GM12878 (cell line): ENCODE results near the gene C1orf115. TPM values are rescaled to one million over a fixed set of nuclear protein-coding genes. Genes with fewer than 3 reads are reported as not detected.

Experiments
- ATAC-seq: fragments of 200-7000 bp; cut with Tn5 transposase; 3 replicates; pipeline ENCODE4 v1.9.1; 2020; ENCODE audit warnings: mild to moderate bottlenecking, moderate library complexity
- Bru-seq: library from RNA; stranded (reverse); fragments of 400-500 nt; gene quantifications from one replicate; lab custom pipeline; 2021; lab: Mats Ljungman, UMichigan
- BruChase-seq, 2 experiments: library from RNA; stranded (reverse); fragments of 400-500 nt; gene quantifications; one replicate each; lab custom pipeline; 2021; lab: Mats Ljungman, UMichigan
- BruUV-seq: library from RNA; stranded (reverse); fragments of 400-500 nt; replicated peaks from 2 replicates; lab custom pipeline; 2021; lab: Mats Ljungman, UMichigan
- CTCF ChIA-PET: fragments of 300-600 bp; sonication (Branson Sonifier 250); formaldehyde crosslinking; extraction: SDS; loops from one replicate; lab custom pipeline; 2021; ENCODE audit warnings: inconsistent platforms; lab: Yijun Ruan, JAX
- POLR2A ChIA-PET: fragments of 350-600 bp; formaldehyde crosslinking; extraction: SDS; loops from one replicate; lab custom pipeline; 2021; ENCODE audit warnings: inconsistent platforms; lab: Charles Lee
- RAD21 ChIA-PET: fragments of 300-600 bp; sonication (Branson Sonifier 250); formaldehyde crosslinking; loops from one replicate; lab custom pipeline; 2023; ENCODE audit warnings: antibody characterized with exemption; ENCODE audit not compliant: unreplicated experiment; lab: Charles Lee
- SMC1A ChIA-PET: fragments of 300-600 bp; sonication (Branson Sonifier 250); formaldehyde crosslinking; loops from one replicate; lab custom pipeline; 2023; ENCODE audit not compliant: unreplicated experiment, uncharacterized antibody; lab: Charles Lee
- DNase-seq: peaks from one replicate; pipeline ENCODE4 v3.0.0-alpha.2; 2011; ENCODE audit warnings: low read depth, low spot score
- FAIRE-seq: peaks from 3 replicates; lab custom pipeline; 2011; peaks lifted over from hg19 to GRCh38; lab: Jason Lieb, UNC
- H2AFZ ChIP-seq: 2 replicates; pipeline ENCODE4 v1.6.0; 2011; ENCODE audit warnings: low read depth, low read length, control low read depth; ENCODE audit not compliant: control insufficient read depth
- H3K27ac ChIP-seq: 2 replicates; pipeline ENCODE4 v1.5.1; 2011; ENCODE audit warnings: control low read depth; ENCODE audit not compliant: control insufficient read depth, insufficient read depth
- H3K27me3 ChIP-seq, 2 experiments: replicated peaks in 1 of 2; 2 replicates each; pipeline versions ENCODE4 v1.6.0 to v1.6.1; 2011; ENCODE audit warnings: low read length in 1 of 2; ENCODE audit not compliant: control insufficient read depth in 2 of 2, insufficient read depth in 2 of 2
- H3K36me3 ChIP-seq, 2 experiments: 2 replicates each; pipeline ENCODE4 v1.5.1; 2011; ENCODE audit warnings: low read length in 1 of 2; ENCODE audit not compliant: control insufficient read depth in 2 of 2, insufficient read depth in 2 of 2
- H3K4me1 ChIP-seq: 2 replicates; pipeline ENCODE4 v1.6.1; 2011; ENCODE audit warnings: mild to moderate bottlenecking, low read length, moderate library complexity, mixed read lengths; ENCODE audit not compliant: control insufficient read depth, insufficient read depth
- H3K4me2 ChIP-seq: 2 replicates; pipeline ENCODE4 v1.6.0; 2011; ENCODE audit warnings: control low read depth; ENCODE audit not compliant: control insufficient read depth, insufficient read depth
- H3K4me3 ChIP-seq: fragments of 200-600 bp; sonication (generic); 2 replicates; pipeline ENCODE4 v1.5.1; 2016
- H3K79me2 ChIP-seq: 2 replicates; pipeline ENCODE4 v1.6.0; 2011; ENCODE audit warnings: low read length; ENCODE audit not compliant: control insufficient read depth, insufficient read depth
- H3K9ac ChIP-seq: 2 replicates; pipeline ENCODE4 v1.8.0; 2011; ENCODE audit warnings: low read length, control low read depth, mixed read lengths; ENCODE audit not compliant: control insufficient read depth, insufficient read depth
- H3K9me3 ChIP-seq: replicated peaks from 3 replicates; pipeline ENCODE4 v1.5.1; 2011; ENCODE audit warnings: mild to moderate bottlenecking, low read length; ENCODE audit not compliant: control insufficient read depth, insufficient read depth
- H4K20me1 ChIP-seq: 2 replicates; pipeline ENCODE4 v1.6.0; 2011; ENCODE audit not compliant: control insufficient read depth, insufficient read depth
- BHLHE40 ChIP-seq, 2 experiments: fragments of 450-650 bp in 1 of 2; IDR thresholded peaks; 2 replicates each; pipeline ENCODE4 v1.6.1; 2011 to 2017; ENCODE audit warnings: low read depth in 2 of 2, borderline replicate concordance in 1 of 2, improper control_type of control experiment in 1 of 2, low read length in 1 of 2, mild to moderate bottlenecking in 1 of 2
- CBFB ChIP-seq: IDR thresholded peaks from 2 replicates; pipeline ENCODE4 v1.6.1; 2016; ENCODE audit warnings: antibody characterized with exemption, low read depth
- CHD2 ChIP-seq: IDR thresholded peaks from 2 replicates; pipeline ENCODE4 v1.6.1; 2011; ENCODE audit warnings: low read depth, low read length, improper control_type of control experiment, borderline replicate concordance
- CTCF ChIP-seq, 3 experiments: IDR thresholded peaks in 2 of 3; conservative IDR thresholded peaks in 1 of 3; 2 replicates each; pipeline ENCODE4 v1.5.1; 2011; ENCODE audit warnings: low read depth in 3 of 3, low read length in 3 of 3, mild to moderate bottlenecking in 3 of 3, control low read depth in 2 of 3, moderate library complexity in 2 of 3, inconsistent platforms in 1 of 3, mixed read lengths in 1 of 3; ENCODE audit not compliant: control insufficient read depth in 2 of 3, insufficient read depth in 1 of 3; ENCODE audit errors: extremely low read depth in 1 of 3
- DPF2 ChIP-seq: fragments of 450-650 bp; IDR thresholded peaks from 2 replicates; pipeline ENCODE4 v1.6.1; 2017; ENCODE audit warnings: mild to moderate bottlenecking
- EGR1 ChIP-seq, 2 experiments: IDR thresholded peaks; 1 replicate in 1 of 2; 2 replicates in 1 of 2; pipeline ENCODE4 v1.6.1; 2011 to 2012; ENCODE audit warnings: low read depth in 2 of 2, low read length in 2 of 2, borderline replicate concordance in 1 of 2, mild to moderate bottlenecking in 1 of 2, moderate library complexity in 1 of 2
- HCFC1 ChIP-seq: fragments of 150-350 bp; IDR thresholded peaks from 2 replicates; pipeline ENCODE4 v1.6.1; 2014; ENCODE audit warnings: low read length
- IKZF1 ChIP-seq: fragments of 450-650 bp; conservative IDR thresholded peaks from 2 replicates; pipeline ENCODE4 v1.6.1; 2017; ENCODE audit warnings: antibody characterized with exemption, mild to moderate bottlenecking
- POLR2AphosphoS5 ChIP-seq: IDR thresholded peaks from 2 replicates; pipeline ENCODE4 v1.6.1; 2011; ENCODE audit warnings: mild to moderate bottlenecking, low read length, inconsistent platforms
- SUPT20H ChIP-seq: IDR thresholded peaks from 2 replicates; pipeline ENCODE4 v1.6.1; 2011; ENCODE audit warnings: low read depth, mild to moderate bottlenecking, low read length, moderate library complexity, borderline replicate concordance; ENCODE audit not compliant: control insufficient read depth
- ZNF687 ChIP-seq: fragments of 450-650 bp; IDR thresholded peaks from 2 replicates; pipeline ENCODE4 v1.6.1; 2017; ENCODE audit warnings: mild to moderate bottlenecking, moderate library complexity
- WGBS: methylation state at CpG from one replicate; pipeline ENCODE4 v1.1.6; 2016; ENCODE audit warnings: low lambda C conversion rate; ENCODE audit not compliant: insufficient replicate concordance, insufficient coverage; ENCODE audit errors: missing lambda C conversion rate; 5-methylcytosine and 5-hydroxymethylcytosine counted together
- in situ Hi-C: fragments of 300-500 bp; cut with MboI; formaldehyde crosslinking; loops from 9 replicates; pipeline ENCODE4 v1.14.3; 2018; ENCODE audit warnings: mixed read lengths
- intact Hi-C: fragments of 100-400 bp; cut with micrococcal nuclease; formaldehyde crosslinking; loops from one replicate; pipeline ENCODE4 v1.14.2; 2022; ENCODE audit not compliant: unreplicated experiment
- long read RNA-seq, 2 experiments: library from polyadenylated mRNA; unstranded; transcript quantifications; one replicate each; pipeline ENCODE4 v2.0.0, GENCODE V29; 2019 to 2020
- polyA minus RNA-seq, 3 experiments: library from RNA; depleted of rRNA, polyadenylated mRNA; stranded (reverse); fragments of >200 nt; gene quantifications; 2 replicates each; pipeline ENCODE4 v1.2.3, GENCODE V29; 2011
- polyA plus RNA-seq, 11 experiments: library from polyadenylated mRNA; depleted of rRNA in 4 of 11; unstranded in 6 of 11; stranded (reverse) in 5 of 11; fragments of >200 nt; fragmentation: Nextera tagmentation in 4 of 11; fragmentation: Illumina TruSeq in 1 of 11; extraction: Ambion mirVana in 4 of 11; extraction: Trizol in 1 of 11; gene quantifications; 1 replicate in 1 of 11; 2 replicates in 10 of 11; pipeline versions ENCODE4 v1.2.1 to v1.2.3, GENCODE V29; 2011 to 2016; ENCODE audit warnings: inconsistent platforms in 2 of 11, missing spikeins in 2 of 11, low read depth in 1 of 11
- total RNA-seq, 4 experiments: library from RNA; depleted of rRNA in 3 of 4; stranded (reverse); fragments of >200 nt in 3 of 4; fragmentation: Illumina TruSeq in 1 of 4; extraction: Trizol in 1 of 4; gene quantifications; 2 replicates each; pipeline versions ENCODE4 v1.2.1 to v1.2.3, GENCODE V29; 2013 to 2021

Gene C1orf115
- total RNA-seq (2013; cell fraction: nucleolus; rRNA removed) = 0.84 and 0.91 TPM in 2 replicates
- 4.0 and 5.2 TPM in 2 replicates for total RNA-seq (2014; rRNA removed)
- 4.8 and 5.3 TPM in 2 replicates for total RNA-seq (2014; rRNA removed; fragmentation: Illumina TruSeq; extraction: Trizol)
- total RNA-seq (2021) = 4.6 and 5.0 TPM in 2 replicates
- 0.47 TPM for polyA plus RNA-seq (2011; ENCODE audit: low read depth)
- 1.0 and 1.3 TPM in 2 replicates for polyA plus RNA-seq (2011; rRNA removed)
- polyA plus RNA-seq (2011; cell fraction: cytosol; rRNA removed) = 1.0 and 1.1 TPM in 2 replicates
- polyA plus RNA-seq (2011; cell fraction: nucleus; rRNA removed) = 0.42 and 0.48 TPM in 2 replicates
- polyA plus RNA-seq (2012) = 0.46 and 0.51 TPM in 2 replicates
- polyA plus RNA-seq (2014; fragmentation: Illumina TruSeq; extraction: Trizol) = 5.0 and 6.6 TPM in 2 replicates
- polyA plus RNA-seq (2014; fragmentation: Nextera tagmentation; extraction: Ambion mirVana) = under 1 TPM; 0.52 to 0.95 TPM
- polyA plus RNA-seq (2014; rRNA removed) = 4.3 and 4.4 TPM in 2 replicates
- 1 to 10 TPM; 3.8 to 4.2 TPM for polyA plus RNA-seq (2016; fragmentation: Nextera tagmentation; extraction: Ambion mirVana)
- polyA minus RNA-seq (2011; rRNA and poly(A)+ RNA removed) = 0.51 and 0.72 TPM in 2 replicates
- polyA minus RNA-seq (2011; cell fraction: cytosol; rRNA and poly(A)+ RNA removed) = not detected in 2 replicates
- polyA minus RNA-seq (2011; cell fraction: nucleus; rRNA and poly(A)+ RNA removed) = 0.12 and 0.19 TPM in 2 replicates
- Bru-seq, nascent RNA = percentile 54 among the genes with signal in this experiment
- percentile 61 among the genes with signal in this experiment for BruChase-seq, experiment 1, labeled RNA remaining after a 6-hour chase
- percentile 56 among the genes with signal in this experiment for BruChase-seq, experiment 2, labeled RNA remaining after a 2-hour chase
- long read RNA-seq, experiment 1 = 0 reads
- long read RNA-seq, experiment 2, partial matches to known transcripts = 0 of 2 reads
- long read RNA-seq, experiment 2, other reads (novel, unspliced or antisense) = 2 of 2 reads

- no peaks in the 10 kb centered on the region for H4K20me1 ChIP-seq
- ChIA-PET SMC1A (interaction anchor here (2.3 kb wide), 1 partner anchor 43 kb away, joined by 9 read pairs; no protein-coding TSS in a partner anchor), POLR2A (interaction anchor here (1.0 kb wide), 1 partner anchor 43 kb away, joined by 3 read pairs; no protein-coding TSS in a partner anchor), RAD21 (interaction anchor here (2.1 kb wide), 1 partner anchor 43 kb away, joined by 11 read pairs; no protein-coding TSS in a partner anchor), CTCF (interaction anchor here (1.3 to 3.9 kb wide), 5 partner anchors 7 to 85 kb away, joined by 3 to 21 read pairs (median 5); no protein-coding TSS in a partner anchor)
- H3K27ac ChIP-seq = no peak within 1 kb of the TSS
- H3K9ac ChIP-seq = no peak within 1 kb of the TSS
- H3K4me2 ChIP-seq = peak within 1 kb of the TSS; percentile 77
- peak within 1 kb of the TSS; percentile 44; the same call in 1 of the 2 replicates for H3K4me3 ChIP-seq
- peak within 1 kb of the TSS; percentile 73 for H2AFZ ChIP-seq
- ATAC-seq (peak; percentile 98), FAIRE-seq (no peak), DNase-seq (no peak)
- 0 out of 4 replicates have a peak, but pooled peaks cover 0 to 1% of the 10 kb centered on the region in 2 experiments for H3K27me3 ChIP-seq
- no peaks in the 10 kb centered on the region for H3K36me3 ChIP-seq
- in situ Hi-C loops = no loop called here
- BruUV-seq = no TSS peak
- no peaks in the 10 kb centered on the region for H3K79me2 ChIP-seq
- intact Hi-C loops = loop anchor here (1.0 to 2.0 kb wide), 2 partner anchors 42 to 86 kb away; no protein-coding TSS in a partner anchor
- no peaks in the 10 kb centered on the region for H3K9me3 ChIP-seq
- WGBS = 5% methylated on average over 78 of the region's 96 CpGs
- no peaks in the 10 kb centered on the region for H3K4me1 ChIP-seq
- TF ChIP-seq CTCF (IDR thresholded peaks at IDR 0.05 in 2 of 3, conservative IDR thresholded peaks at IDR 0.05 in 1 of 3; ENCODE audit: control insufficient read depth in 2 of 3, extremely low read depth in 1 of 3, insufficient read depth in 1 of 3, low read depth in 3 of 3, low read length in 3 of 3) (peak; percentile 76 to 95 (median 85)), ZNF687 (peak; percentile 25; the same call in 1 of the 2 replicates), EGR1 (IDR thresholded peaks at IDR 0.05; ENCODE audit: borderline replicate concordance in 1 of 2, low read depth in 2 of 2, low read length in 2 of 2) (no peak), DPF2 (peak; percentile 63; the same call in 1 of the 2 replicates), POLR2AphosphoS5 (no peak), HCFC1 (no peak; the same call in 1 of the 2 replicates), CHD2 (no peak), SUPT20H (no peak), BHLHE40 (IDR thresholded peaks at IDR 0.05; ENCODE audit: borderline replicate concordance in 1 of 2, low read depth in 2 of 2, low read length in 1 of 2) (0 out of 4 replicates have a peak, but pooled peaks have one; percentile 18 to 37), IKZF1 (peak; percentile 84), CBFB (no peak)
Observed at GRCh38 chr1:220690140-220691052, at the start of gene C1orf115. TSS of gene C1orf115 (plus strand) at chr1:220690363. CDS start at chr1:220690403, 40 bp downstream.
